ENCODE results near the gene PHC2. TPM values are rescaled to one million over a fixed set of nuclear protein-coding genes. Genes with fewer than 3 reads are reported as not detected.

Gene PHC2
- total RNA-seq, 3 donors from 2014 or later (not counting 1 experiment from before 2014, with no cell fraction given), result 36.6 to 46.6 (median 39.5) TPM

GRCh38 chr1:33350611-33351280 lies 80.1 kb downstream of the PHC2 start:
- Histone ChIP-seq H3K4me1 (ENCODE audit: control insufficient read depth, insufficient read depth, low read length) (peaks cover 30% of the 10 kb centered on the region), H3K27me3 (ENCODE audit: control insufficient read depth, insufficient read depth, low read length) (no peaks in the 10 kb centered on the region), H3K9me3 (ENCODE audit: control insufficient read depth, insufficient read depth, low read length) (no peaks in the 10 kb centered on the region), H3K36me3 (ENCODE audit: control insufficient read depth, insufficient read depth, low read length) (no peaks in the 10 kb centered on the region), H3K4me3 (ENCODE audit: low read length) (peak overlapping the region; percentile 73), H3K27ac (ENCODE audit: low read length) (peak overlapping the region; percentile 83)
- WGBS (ENCODE audit: insufficient coverage), result 33% methylated on average over 6 of the region's 6 CpGs
- Mint-ChIP-seq H3K27me3 (ENCODE audit: low read depth in 2 of 2) (peaks cover 0 to 2% of the 10 kb centered on the region in 2 donors), H3K4me3 (peak overlapping the region; percentile 85), H3K4me1 (peaks cover 34 to 35% of the 10 kb centered on the region in 2 donors), H3K27ac (peak overlapping the region; percentile 34 to 35), H3K36me3 (no peaks in the 10 kb centered on the region), H3K9me3 (no peaks in the 10 kb centered on the region)
- TF ChIP-seq CTCF (IDR thresholded peaks at IDR 0.05), result no peak
- intact Hi-C loops (cut with micrococcal nuclease), result no loop called here
- ATAC-seq (no peak), DNase-seq (no peak)

GRCh38 chr1:33349778-33350610 lies 80.9 kb downstream of the PHC2 start:
- WGBS (ENCODE audit: insufficient coverage), result under 1% methylated on average over 104 of the region's 104 CpGs
- TF ChIP-seq CTCF (IDR thresholded peaks at IDR 0.05), result no peak
- DNase-seq (peak; percentile 74 to 92), ATAC-seq (peak; percentile 89 to 94 (median 91))
- intact Hi-C loops (cut with micrococcal nuclease), result no loop called here
- H3K9me3 ChIP-seq (ENCODE audit: control insufficient read depth, insufficient read depth, low read length), result no peaks in the 10 kb centered on the region
- peaks cover 30% of the 10 kb centered on the region for H3K4me1 ChIP-seq (ENCODE audit: control insufficient read depth, insufficient read depth, low read length)
- H3K27me3 ChIP-seq (ENCODE audit: control insufficient read depth, insufficient read depth, low read length), result no peaks in the 10 kb centered on the region
- peak overlapping the region; percentile 73 for H3K4me3 ChIP-seq (ENCODE audit: low read length)
- no peaks in the 10 kb centered on the region for H3K36me3 ChIP-seq (ENCODE audit: control insufficient read depth, insufficient read depth, low read length)
- peak overlapping the region; percentile 83 for H3K27ac ChIP-seq (ENCODE audit: low read length)
- Mint-ChIP-seq H3K4me1 (peaks cover 34 to 35% of the 10 kb centered on the region in 2 donors), H3K27ac (peak overlapping the region; percentile 34 to 35), H3K4me3 (peak overlapping the region; percentile 85), H3K27me3 (ENCODE audit: low read depth in 2 of 2) (peaks cover 0 to 2% of the 10 kb centered on the region in 2 donors), H3K36me3 (no peaks in the 10 kb centered on the region), H3K9me3 (no peaks in the 10 kb centered on the region)

DNA sequence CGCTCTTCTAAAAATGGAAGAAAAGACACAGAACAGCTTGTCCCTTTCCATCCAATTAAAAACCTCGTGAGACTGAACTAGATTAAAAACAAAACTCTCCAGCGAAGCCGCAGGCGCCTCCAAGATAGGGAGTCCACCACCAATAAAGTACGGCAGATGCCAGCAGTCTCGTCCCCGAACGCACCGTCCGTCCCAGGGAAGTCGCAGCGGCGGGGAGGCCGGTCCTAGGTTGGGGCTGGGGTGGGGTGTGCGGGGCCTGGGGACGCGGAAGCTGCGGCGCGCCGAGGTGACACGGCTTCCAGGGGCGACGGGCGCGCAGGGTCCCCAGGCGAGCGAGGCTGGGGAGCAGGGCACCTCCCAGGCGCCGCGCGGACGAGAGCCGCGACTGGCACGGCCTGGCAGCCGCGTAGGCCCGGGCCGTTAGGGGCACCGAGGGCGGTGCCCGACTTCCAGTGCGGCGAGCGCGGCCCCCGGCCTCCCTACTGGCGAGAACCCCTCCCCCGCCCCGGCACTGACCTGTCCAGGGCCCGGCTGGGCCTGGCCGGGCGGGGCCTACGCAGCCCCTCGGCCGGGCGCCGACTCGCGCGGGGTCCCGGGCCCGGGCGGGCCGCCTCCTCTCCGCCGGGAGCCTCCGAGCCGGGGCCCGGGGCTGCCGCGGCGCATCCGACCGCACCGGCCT lies 81.7 kb downstream of the PHC2 start:
- DNase-seq, result peak; percentile 36 to 68
- no peak for TF ChIP-seq CTCF (IDR thresholded peaks at IDR 0.05)
- Histone ChIP-seq H3K27ac (ENCODE audit: low read length) (peak overlapping the region; percentile 30), H3K27me3 (ENCODE audit: control insufficient read depth, insufficient read depth, low read length) (no peaks in the 10 kb centered on the region), H3K4me1 (ENCODE audit: control insufficient read depth, insufficient read depth, low read length) (peaks cover 30% of the 10 kb centered on the region), H3K4me3 (ENCODE audit: low read length) (peak overlapping the region; percentile 45), H3K9me3 (ENCODE audit: control insufficient read depth, insufficient read depth, low read length) (no peaks in the 10 kb centered on the region), H3K36me3 (ENCODE audit: control insufficient read depth, insufficient read depth, low read length) (no peaks in the 10 kb centered on the region)
- WGBS (ENCODE audit: insufficient coverage), result under 1% methylated on average over 77 of the region's 78 CpGs
- peak overlapping the region; percentile 61 to 66 for H3K27ac Mint-ChIP-seq
- H3K27me3 Mint-ChIP-seq (ENCODE audit: low read depth in 2 of 2), result peaks cover 0 to 2% of the 10 kb centered on the region in 2 donors
- H3K4me1 Mint-ChIP-seq, result peaks cover 34 to 36% of the 10 kb centered on the region in 2 donors
- H3K36me3 Mint-ChIP-seq, result no peaks in the 10 kb centered on the region
- peak overlapping the region; percentile 78 for H3K4me3 Mint-ChIP-seq
- H3K9me3 Mint-ChIP-seq, result no peaks in the 10 kb centered on the region
- intact Hi-C loops (cut with micrococcal nuclease), result no loop called here
- peak; percentile 35 to 42 (median 37) for ATAC-seq

Data from natural killer cell (primary cell).